ENCODE results near the gene FRMD6. TPM values are rescaled to one million over a fixed set of nuclear protein-coding genes. Genes with fewer than 3 reads are reported as not detected.

FRMD6 gene
- total RNA-seq, 1 experiment from 2014 or later: 9.6 TPM

DNA sequence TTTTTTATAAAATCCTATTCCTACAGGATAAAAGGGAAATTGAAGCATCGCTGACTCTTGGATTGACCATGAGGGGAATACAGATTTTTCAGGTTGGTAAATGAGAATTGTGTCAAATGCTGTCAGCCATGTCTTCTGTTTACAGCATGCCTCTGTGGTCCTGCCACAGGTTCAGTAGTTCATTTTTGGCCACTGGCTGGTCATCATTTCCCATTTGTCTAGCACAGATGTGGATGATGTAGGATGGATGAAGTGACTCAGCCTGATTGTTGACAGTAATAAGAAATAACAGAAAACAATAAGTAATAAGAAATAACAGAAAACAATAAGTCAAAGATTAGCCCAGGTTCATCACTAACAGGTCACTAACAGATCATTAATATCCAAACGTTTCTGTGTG lies 59.8 kb downstream of the FRMD6 start:
- no peak for DNase-seq
- H3K4me1 Mint-ChIP-seq: peaks cover 9 to 13% of the 10 kb centered on the region in 2 experiments
- no peak overlapping the region for H4K5ac ChIP-seq (ENCODE audit: insufficient read length, low read depth, low read length)
- H3K4me3 Mint-ChIP-seq: no peak overlapping the region
- H3K23me2 ChIP-seq (ENCODE audit: insufficient read length, low read depth, low read length, poor library complexity, severe bottlenecking): no peaks in the 10 kb centered on the region
- WGBS (ENCODE audit: extremely low coverage, insufficient read length, low lambda C conversion rate): no CpG with 5 or more reads among the region's 2 CpGs
- no peak overlapping the region for H3K18ac ChIP-seq (ENCODE audit: insufficient read length, low read depth, low read length)
- H3K14ac ChIP-seq (ENCODE audit: insufficient read depth, low read length): no peak overlapping the region
- H3T11ph ChIP-seq (ENCODE audit: low read length): no peak overlapping the region
- H2BK15ac ChIP-seq (ENCODE audit: low read depth, low read length): no peak overlapping the region
- H3K4ac ChIP-seq (ENCODE audit: low read depth, low read length): no peak overlapping the region
- TF ChIP-seq, protein P1, sequence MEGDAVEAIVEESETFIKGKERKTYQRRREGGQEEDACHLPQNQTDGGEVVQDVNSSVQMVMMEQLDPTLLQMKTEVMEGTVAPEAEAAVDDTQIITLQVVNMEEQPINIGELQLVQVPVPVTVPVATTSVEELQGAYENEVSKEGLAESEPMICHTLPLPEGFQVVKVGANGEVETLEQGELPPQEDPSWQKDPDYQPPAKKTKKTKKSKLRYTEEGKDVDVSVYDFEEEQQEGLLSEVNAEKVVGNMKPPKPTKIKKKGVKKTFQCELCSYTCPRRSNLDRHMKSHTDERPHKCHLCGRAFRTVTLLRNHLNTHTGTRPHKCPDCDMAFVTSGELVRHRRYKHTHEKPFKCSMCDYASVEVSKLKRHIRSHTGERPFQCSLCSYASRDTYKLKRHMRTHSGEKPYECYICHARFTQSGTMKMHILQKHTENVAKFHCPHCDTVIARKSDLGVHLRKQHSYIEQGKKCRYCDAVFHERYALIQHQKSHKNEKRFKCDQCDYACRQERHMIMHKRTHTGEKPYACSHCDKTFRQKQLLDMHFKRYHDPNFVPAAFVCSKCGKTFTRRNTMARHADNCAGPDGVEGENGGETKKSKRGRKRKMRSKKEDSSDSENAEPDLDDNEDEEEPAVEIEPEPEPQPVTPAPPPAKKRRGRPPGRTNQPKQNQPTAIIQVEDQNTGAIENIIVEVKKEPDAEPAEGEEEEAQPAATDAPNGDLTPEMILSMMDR (conservative IDR thresholded peaks at IDR 0.05): no peak
- H2BK120ac ChIP-seq (ENCODE audit: low read depth, low read length, poor library complexity, severe bottlenecking): no peak overlapping the region
- no peaks in the 10 kb centered on the region for H3K27me3 Mint-ChIP-seq (ENCODE audit: low read depth)
- H2BK5ac ChIP-seq (ENCODE audit: insufficient read length, low read length): no peak overlapping the region
- no peak overlapping the region for H3K27ac Mint-ChIP-seq
- H3K79me1 ChIP-seq (ENCODE audit: insufficient read depth, low read depth, low read length, poor library complexity, severe bottlenecking): no peaks in the 10 kb centered on the region
- no peaks in the 10 kb centered on the region for H3K9me3 ChIP-seq (ENCODE audit: control insufficient read depth, low read depth, low read length)
- H3K79me2 ChIP-seq (ENCODE audit: insufficient read depth, low read length): no peaks in the 10 kb centered on the region
- H4K20me1 ChIP-seq (ENCODE audit: control insufficient read depth, insufficient read depth, insufficient read length): no peaks in the 10 kb centered on the region
- H2BK12ac ChIP-seq (ENCODE audit: insufficient read length, low read depth, low read length): no peak overlapping the region
- H3K23ac ChIP-seq (ENCODE audit: insufficient read length, low read depth, low read length): no peak overlapping the region
- no peak overlapping the region for H3K27ac ChIP-seq (ENCODE audit: insufficient read length, low read depth, low read length)
- H2BK20ac ChIP-seq (ENCODE audit: low read depth, low read length, poor library complexity, severe bottlenecking): no peak overlapping the region
- H3K4me1 ChIP-seq (ENCODE audit: insufficient read depth, low read length): no peaks in the 10 kb centered on the region
- H2AK5ac ChIP-seq (ENCODE audit: insufficient read length, low read length): no peak overlapping the region
- peaks cover 0 to 5% (median 4%) of the 10 kb centered on the region in 3 experiments; a peak in 3 of 7 replicates for H3K36me3 Mint-ChIP-seq (ENCODE audit: insufficient read depth in 1 of 3, low read depth in 3 of 3)
- H3K27me3 ChIP-seq (ENCODE audit: insufficient read depth, low read length): no peaks in the 10 kb centered on the region
- H3K9ac ChIP-seq (ENCODE audit: extremely low read depth, insufficient read length, low read length): no peak overlapping the region
- H3K4me2 ChIP-seq (ENCODE audit: insufficient read depth, insufficient read length, low read length): no peak overlapping the region
- H4K8ac ChIP-seq (replicated peaks; ENCODE audit: insufficient read length, low read depth, low read length): no peak overlapping the region
- H3K56ac ChIP-seq (ENCODE audit: insufficient read length, low read depth, low read length): no peak overlapping the region
- no peak overlapping the region for H2AFZ ChIP-seq (ENCODE audit: low read length)
- H4K91ac ChIP-seq (ENCODE audit: insufficient read length, low read depth, low read length): no peak overlapping the region
- H3K9me3 Mint-ChIP-seq: no peaks in the 10 kb centered on the region

Measured in H9 (cell line).